Ishikawa (cell line): ENCODE data around the gene TRAF1.

Source experiments
- CEBPB ChIP-seq: IDR thresholded peaks from 2 replicates; pipeline ENCODE4 v1.6.1; 2012
- CREB1 ChIP-seq: IDR thresholded peaks from 2 replicates; pipeline ENCODE4 v1.6.1; 2012; ENCODE audit warnings: low read depth
- EP300 ChIP-seq: IDR thresholded peaks from 2 replicates; pipeline ENCODE4 v1.6.1; 2012; ENCODE audit warnings: borderline replicate concordance
- FOXM1 ChIP-seq: IDR thresholded peaks from 2 replicates; pipeline ENCODE4 v1.6.1; 2012; ENCODE audit warnings: low read depth, borderline replicate concordance
- RAD21 ChIP-seq: IDR thresholded peaks from 2 replicates; pipeline ENCODE4 v1.6.1; 2012; ENCODE audit warnings: low read depth
- TAF1 ChIP-seq: IDR thresholded peaks from 2 replicates; pipeline ENCODE4 v1.6.1; 2012; ENCODE audit warnings: low read depth, mild to moderate bottlenecking
- TCF12 ChIP-seq: IDR thresholded peaks from 2 replicates; pipeline ENCODE4 v1.6.1; 2012; ENCODE audit warnings: low read depth
- YY1 ChIP-seq: IDR thresholded peaks from 2 replicates; pipeline ENCODE4 v1.6.1; 2012; ENCODE audit warnings: low read depth
- ZBTB7A ChIP-seq: IDR thresholded peaks from 2 replicates; pipeline ENCODE4 v1.6.1; 2012; ENCODE audit warnings: low read depth
- TF ChIP-seq, protein P1 (sequence below): IDR thresholded peaks from 2 replicates; pipeline ENCODE4 v1.6.1; 2012
- TF ChIP-seq, protein P2 (sequence below): IDR thresholded peaks from 2 replicates; pipeline ENCODE4 v1.6.1; 2012; ENCODE audit warnings: low read depth, mild to moderate bottlenecking

DNA sequence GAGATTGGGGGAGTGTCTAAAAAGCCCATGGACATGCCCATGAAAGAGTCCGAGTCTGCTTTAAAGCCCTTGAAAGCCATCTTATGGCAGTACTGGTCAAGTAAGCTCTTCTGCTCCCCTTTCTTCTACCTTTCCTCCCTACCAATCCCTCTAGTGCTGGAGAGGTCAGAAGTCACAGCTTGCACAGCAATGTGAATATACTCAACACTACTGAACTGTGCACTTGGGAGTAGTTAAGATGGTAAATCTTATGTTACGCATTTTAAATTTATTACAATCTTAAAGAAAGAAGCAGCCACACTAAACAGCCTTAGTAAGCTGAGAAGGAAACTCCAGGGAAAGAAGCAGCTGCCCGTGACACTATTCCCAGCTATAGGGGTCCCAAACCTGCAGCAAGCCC is 12.3 kb upstream of the TRAF1 start:
- no peak for TF ChIP-seq CREB1
- TF ChIP-seq, protein P1, sequence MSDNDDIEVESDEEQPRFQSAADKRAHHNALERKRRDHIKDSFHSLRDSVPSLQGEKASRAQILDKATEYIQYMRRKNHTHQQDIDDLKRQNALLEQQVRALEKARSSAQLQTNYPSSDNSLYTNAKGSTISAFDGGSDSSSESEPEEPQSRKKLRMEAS = no peak
- TF ChIP-seq EP300 = no peak
- TF ChIP-seq, protein P2, sequence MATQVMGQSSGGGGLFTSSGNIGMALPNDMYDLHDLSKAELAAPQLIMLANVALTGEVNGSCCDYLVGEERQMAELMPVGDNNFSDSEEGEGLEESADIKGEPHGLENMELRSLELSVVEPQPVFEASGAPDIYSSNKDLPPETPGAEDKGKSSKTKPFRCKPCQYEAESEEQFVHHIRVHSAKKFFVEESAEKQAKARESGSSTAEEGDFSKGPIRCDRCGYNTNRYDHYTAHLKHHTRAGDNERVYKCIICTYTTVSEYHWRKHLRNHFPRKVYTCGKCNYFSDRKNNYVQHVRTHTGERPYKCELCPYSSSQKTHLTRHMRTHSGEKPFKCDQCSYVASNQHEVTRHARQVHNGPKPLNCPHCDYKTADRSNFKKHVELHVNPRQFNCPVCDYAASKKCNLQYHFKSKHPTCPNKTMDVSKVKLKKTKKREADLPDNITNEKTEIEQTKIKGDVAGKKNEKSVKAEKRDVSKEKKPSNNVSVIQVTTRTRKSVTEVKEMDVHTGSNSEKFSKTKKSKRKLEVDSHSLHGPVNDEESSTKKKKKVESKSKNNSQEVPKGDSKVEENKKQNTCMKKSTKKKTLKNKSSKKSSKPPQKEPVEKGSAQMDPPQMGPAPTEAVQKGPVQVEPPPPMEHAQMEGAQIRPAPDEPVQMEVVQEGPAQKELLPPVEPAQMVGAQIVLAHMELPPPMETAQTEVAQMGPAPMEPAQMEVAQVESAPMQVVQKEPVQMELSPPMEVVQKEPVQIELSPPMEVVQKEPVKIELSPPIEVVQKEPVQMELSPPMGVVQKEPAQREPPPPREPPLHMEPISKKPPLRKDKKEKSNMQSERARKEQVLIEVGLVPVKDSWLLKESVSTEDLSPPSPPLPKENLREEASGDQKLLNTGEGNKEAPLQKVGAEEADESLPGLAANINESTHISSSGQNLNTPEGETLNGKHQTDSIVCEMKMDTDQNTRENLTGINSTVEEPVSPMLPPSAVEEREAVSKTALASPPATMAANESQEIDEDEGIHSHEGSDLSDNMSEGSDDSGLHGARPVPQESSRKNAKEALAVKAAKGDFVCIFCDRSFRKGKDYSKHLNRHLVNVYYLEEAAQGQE = no peak
- no peak for TF ChIP-seq CEBPB
- TF ChIP-seq TCF12 = no peak
- no peak for TF ChIP-seq TAF1
- TF ChIP-seq RAD21 = no peak
- no peak for TF ChIP-seq FOXM1
- TF ChIP-seq YY1 = no peak
- no peak for TF ChIP-seq ZBTB7A
